Astrocyte of the spinal cord (primary cell): Measurements from ENCODE around the gene COL4A1.
A peak's percentile ranks its signal among the peaks of the same experiment; 100 is the strongest.
"Not testable (repeated sequence)": the region's sequence is repeated elsewhere in the genome, so short reads cannot be mapped to it uniquely, and the experiment has no call there.

Experiments
- DNase-seq: peaks from one replicate; pipeline ENCODE4 v3.0.0; 2011; ENCODE audit warnings: low read depth, low spot score
- H3K4me3 ChIP-seq: 2 replicates; pipeline ENCODE4 v1.5.1; 2011; ENCODE audit warnings: low read depth, mild to moderate bottlenecking, low read length, moderate library complexity
- in situ Hi-C: cut with HindIII; loops from 2 replicates; pipeline ENCODE4 v1.10.0; 2017; ENCODE audit warnings: low sequenced_read_pairs
- TF ChIP-seq, protein P1 (sequence below): IDR thresholded peaks from 2 replicates; pipeline ENCODE4 v1.5.1; 2012; ENCODE audit warnings: low read depth, mild to moderate bottlenecking, low read length, inconsistent platforms

Gene COL4A1

DNA sequence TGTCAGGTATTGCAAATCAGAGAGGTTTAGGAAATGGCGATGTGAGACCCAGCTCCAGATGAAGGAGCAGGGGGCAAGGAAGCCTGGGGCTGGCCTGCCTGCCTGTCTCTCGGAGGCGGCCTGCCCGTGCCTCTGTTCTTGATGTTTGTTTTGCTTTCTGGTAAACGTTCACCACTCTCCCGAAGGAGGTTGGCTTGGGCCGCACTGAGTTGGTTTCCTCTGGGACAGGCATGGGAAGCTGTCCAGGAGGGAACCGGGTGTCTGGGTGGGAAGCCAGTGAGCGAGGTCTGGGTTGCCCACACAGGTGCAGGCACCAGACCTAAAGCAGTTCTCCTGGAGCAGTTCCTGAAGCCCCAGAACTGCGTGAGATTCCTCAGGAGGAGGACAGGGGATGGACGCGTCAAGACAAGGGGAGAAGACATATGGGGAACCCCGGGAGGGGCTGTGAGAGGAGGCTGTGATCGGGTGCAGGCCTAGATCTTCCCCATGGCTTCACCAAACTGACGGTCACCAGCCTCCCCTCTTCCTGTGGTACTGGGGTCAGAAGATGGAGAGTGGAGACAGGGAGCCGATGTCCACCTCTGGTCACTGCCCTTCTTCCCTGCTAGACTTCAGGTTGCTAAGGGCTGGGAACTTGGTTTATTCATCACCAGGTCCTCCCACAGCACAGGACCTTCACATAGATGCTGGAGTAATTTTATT, 15.3 kb upstream of the COL4A1 start:
- TF ChIP-seq, protein P1, sequence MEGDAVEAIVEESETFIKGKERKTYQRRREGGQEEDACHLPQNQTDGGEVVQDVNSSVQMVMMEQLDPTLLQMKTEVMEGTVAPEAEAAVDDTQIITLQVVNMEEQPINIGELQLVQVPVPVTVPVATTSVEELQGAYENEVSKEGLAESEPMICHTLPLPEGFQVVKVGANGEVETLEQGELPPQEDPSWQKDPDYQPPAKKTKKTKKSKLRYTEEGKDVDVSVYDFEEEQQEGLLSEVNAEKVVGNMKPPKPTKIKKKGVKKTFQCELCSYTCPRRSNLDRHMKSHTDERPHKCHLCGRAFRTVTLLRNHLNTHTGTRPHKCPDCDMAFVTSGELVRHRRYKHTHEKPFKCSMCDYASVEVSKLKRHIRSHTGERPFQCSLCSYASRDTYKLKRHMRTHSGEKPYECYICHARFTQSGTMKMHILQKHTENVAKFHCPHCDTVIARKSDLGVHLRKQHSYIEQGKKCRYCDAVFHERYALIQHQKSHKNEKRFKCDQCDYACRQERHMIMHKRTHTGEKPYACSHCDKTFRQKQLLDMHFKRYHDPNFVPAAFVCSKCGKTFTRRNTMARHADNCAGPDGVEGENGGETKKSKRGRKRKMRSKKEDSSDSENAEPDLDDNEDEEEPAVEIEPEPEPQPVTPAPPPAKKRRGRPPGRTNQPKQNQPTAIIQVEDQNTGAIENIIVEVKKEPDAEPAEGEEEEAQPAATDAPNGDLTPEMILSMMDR = no peak
- H3K4me3 ChIP-seq = no peak overlapping the region
- in situ Hi-C loops = no loop called here
- DNase-seq = no peak

DNA sequence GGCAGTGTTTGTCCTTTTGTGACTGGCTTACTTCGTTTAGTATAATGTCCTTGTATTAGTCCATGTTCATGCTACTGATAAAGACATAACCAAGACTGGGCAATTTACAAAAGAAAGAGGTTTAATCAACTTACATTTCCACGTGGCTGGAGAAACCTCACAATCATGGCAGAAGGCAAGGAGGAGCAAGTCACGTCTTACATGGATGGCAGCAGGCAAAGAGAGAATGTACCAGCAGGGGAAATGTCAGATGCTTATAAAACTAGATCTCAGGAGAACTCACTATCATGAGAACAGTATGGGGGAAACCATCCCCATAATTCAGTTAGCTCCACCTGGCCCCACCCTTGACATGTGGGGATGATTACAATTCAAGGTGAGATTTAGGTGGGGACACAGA, 14.6 kb upstream of the COL4A1 start:
- DNase-seq, in situ Hi-C loops, H3K4me3 ChIP-seq: not testable (repeated sequence)

DNA sequence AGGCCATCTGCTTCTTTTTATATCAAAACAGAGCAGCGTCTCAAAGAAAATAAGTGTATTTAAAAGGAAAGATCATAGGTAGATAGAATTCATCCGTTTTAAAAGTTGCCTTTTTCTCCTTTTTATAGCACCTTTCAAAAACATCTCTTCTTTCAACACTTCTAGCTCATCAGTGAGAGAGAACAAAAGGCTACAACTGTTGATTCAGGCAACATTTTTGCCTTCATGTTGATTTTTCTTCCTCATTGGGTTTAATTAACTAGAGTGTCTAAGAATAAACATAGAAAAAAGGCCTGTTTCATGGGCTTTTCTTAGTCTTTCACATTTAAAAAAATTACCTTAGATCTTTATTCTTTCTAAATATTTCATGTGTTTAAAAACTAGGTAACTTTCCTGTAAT, 13.7 kb upstream of the COL4A1 start:
- in situ Hi-C loops = no loop called here
- no peak overlapping the region for H3K4me3 ChIP-seq
- DNase-seq = no peak
- TF ChIP-seq, protein P1 = no peak

DNA sequence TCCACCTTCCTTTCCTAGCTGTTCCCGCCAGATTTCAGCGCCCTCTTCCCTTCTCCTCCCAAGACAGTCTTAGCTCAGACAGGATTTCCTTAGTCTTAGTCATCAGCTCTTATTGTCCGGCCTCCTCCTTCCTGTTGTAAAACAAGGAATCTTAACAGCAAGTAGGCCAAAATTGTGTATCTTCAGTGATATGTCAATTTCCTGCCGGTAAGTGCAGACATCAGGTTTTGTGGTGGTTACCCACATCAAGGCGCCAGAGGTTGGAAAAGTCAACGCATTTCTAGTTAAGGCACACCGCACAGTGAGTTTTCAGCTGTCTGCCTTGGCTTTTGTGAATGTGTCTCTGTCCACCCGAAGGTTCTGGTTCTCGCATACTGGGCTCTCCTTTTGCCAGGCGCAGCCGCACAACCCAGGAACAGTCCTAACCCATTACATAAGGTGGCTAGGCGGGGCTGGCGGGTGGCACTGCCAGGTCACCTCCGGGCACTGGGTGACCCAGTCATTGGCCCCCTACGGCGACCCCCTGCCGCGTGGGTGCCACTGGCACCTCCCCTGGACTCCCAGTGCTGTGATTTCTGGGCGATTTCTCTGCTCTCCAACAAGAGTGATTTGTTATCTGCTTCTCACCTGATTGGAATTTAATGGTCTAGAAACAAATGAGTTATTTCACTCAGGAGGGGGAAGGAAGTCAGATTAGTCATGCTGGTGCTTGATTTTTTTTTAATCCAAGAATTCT, 13.0 kb upstream of the COL4A1 start:
- H3K4me3 ChIP-seq = no peak overlapping the region
- TF ChIP-seq, protein P1 = no peak
- in situ Hi-C loops = no loop called here
- DNase-seq = peak; percentile 87

DNA sequence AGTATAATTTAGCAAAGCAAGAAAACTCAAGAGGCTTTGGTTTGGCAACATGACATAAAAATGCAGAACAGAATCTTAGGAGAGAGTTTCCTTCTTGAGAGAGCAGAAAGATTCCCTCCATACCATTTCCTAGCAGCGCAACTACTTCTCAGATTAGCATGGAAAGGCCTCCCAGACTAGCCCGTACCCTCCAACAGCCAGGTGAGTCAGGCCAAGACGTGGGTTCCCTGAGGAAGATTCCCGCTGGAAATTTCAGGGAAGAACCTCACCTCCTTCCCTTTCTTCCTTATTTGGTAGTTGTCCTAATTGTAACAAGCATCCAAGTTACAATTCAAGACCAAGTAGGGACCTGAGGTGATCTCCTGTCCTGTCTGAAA, 12.4 kb upstream of the COL4A1 start:
- DNase-seq = no peak
- H3K4me3 ChIP-seq = no peak overlapping the region
- TF ChIP-seq, protein P1 = no peak
- in situ Hi-C loops = no loop called here

DNA sequence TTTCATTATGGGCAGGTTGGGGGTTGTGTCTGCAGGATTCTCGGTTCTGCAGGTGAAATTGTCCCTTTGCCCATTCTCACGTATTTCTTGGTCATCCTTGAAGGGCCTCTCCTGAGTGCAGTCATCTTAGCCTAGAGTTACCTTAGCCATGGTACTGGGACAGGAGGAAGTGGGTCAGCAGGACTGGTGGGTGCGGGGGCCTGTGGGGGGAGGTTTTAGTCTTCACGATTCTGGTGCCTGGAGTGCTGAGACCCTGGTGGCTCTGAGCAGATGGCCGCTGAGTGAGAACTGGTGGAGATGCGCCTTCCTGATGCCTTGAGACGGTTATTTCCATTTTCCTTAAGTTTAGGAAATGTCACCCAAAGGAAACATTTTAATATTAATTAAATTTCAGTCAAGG, 12.0 kb upstream of the COL4A1 start:
- in situ Hi-C loops = no loop called here
- TF ChIP-seq, protein P1 = no peak
- no peak for DNase-seq
- no peak overlapping the region for H3K4me3 ChIP-seq

DNA sequence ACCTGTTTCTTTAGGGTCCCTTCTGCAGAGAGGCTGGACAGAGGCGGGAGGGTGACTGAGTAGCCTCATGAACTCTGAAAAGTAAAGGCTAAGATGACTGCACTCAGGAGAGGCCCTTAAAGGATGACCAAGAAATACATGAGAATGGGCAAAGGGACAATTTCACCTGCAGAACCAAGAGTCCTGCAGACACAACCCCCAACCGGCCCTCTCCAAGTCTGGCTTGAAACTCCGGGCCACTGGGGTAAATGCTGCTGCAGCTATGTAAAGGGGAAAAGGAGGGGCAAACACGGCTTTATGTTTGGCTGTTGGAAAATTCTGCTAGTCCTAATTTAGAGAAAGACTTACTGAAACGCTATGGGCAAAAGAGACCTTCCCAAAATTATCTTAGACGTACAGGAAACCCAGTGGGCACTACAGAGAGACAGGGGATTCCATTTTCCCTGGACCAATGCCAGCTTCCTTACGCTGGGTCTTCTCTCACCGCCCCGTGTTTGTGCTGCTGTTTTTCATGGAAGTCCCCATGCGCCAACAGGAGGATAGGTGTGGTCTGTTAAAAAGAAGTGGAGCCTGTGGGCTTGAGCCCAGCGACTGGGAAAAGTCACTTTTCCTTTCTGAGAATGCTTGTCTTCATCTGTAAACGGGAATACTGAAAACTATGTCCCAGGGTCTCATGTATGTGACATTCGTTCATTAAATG, 10.7 kb upstream of the COL4A1 start:
- in situ Hi-C loops = no loop called here
- TF ChIP-seq, protein P1 = no peak
- H3K4me3 ChIP-seq = no peak overlapping the region
- DNase-seq = no peak
